Epithelial cell of proximal tubule (primary cell): ENCODE data around the gene CD46. TPM values are rescaled to one million over a fixed set of nuclear protein-coding genes. Genes with fewer than 3 reads are reported as not detected.

Experiments used
- DNase-seq: peaks from one replicate; pipeline ENCODE4 v3.0.0-alpha.2; 2011; ENCODE audit warnings: low read depth
- H3K4me3 ChIP-seq: 2 replicates; pipeline ENCODE4 v1.5.1; 2011; ENCODE audit warnings: low read depth, mild to moderate bottlenecking, low read length
- CTCF ChIP-seq: conservative IDR thresholded peaks from 2 replicates; pipeline ENCODE4 v1.5.1; 2012; ENCODE audit warnings: low read depth, mild to moderate bottlenecking, low read length
- total RNA-seq: library from RNA; depleted of rRNA; stranded (reverse); fragments of >200 nt; gene quantifications from 2 replicates; pipeline ENCODE4 v1.2.3, GENCODE V29; 2015

Gene CD46
- total RNA-seq, 1 donor from 2014 or later: 146 TPM

GRCh38 chr1:207808911-207809555 is 57.2 kb downstream of the CD46 start:
- no peak for TF ChIP-seq CTCF

DNA sequence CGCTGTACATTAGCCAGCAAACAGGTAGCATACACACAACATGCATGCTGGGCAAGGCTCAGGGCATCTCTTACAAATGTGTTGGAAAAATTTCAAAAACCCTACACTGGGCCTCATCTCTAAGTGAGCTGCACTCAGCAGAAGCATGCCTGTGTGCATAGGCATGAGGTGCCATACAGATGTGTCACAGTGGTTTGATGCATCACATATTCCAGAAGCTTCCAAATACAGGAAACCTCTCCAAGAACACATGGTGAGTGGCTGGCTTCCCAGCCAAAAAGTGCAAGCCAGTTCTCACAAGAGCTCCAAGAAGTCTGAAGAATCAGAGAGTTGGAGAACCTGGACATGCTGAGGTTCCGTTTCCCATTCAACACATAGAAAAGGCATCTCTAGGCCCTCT is 58.3 kb downstream of the CD46 start:
- TF ChIP-seq CTCF: no peak
- H3K4me3 ChIP-seq: no peak overlapping the region
- DNase-seq: no peak

More at GRCh38 chr1:207808911-207809555, 57.2 kb downstream of the CD46 start:
- DNase-seq: no peak
- no peak overlapping the region for H3K4me3 ChIP-seq

DNA sequence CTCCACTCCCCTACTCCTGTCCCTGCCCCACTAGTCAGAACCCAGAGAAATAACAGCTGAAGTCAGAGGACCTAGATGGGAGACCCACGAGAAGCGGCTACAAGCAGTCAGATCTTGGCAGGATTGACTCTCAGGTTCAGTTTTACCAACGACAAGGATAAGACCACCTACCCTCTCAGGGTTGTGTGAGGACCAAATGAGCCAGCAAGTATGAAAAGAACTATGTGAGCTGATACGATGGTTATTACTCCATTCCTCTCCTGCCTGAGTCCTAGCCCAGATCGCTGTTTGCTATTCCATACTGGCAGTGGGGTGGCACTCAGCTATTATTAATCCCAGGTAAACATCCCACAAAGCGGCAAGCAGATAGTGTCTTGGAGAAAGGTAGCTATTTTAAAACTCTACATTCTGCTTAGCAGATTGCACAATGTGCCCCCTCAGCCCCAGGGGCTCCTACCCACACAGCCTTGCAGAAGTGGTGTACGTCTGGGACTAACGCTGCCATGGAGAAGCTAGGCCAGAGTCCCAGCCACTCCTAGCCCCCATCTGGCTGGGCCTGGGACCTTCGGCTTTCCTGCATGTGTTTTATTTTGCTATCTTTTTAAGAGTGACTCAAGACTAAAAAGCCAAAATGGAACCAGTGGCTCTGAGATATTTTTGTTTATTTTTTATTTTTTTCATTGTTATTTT is 58.9 kb downstream of the CD46 start:
- TF ChIP-seq CTCF: no peak
- DNase-seq: no peak
- no peak overlapping the region for H3K4me3 ChIP-seq

- TF ChIP-seq CTCF: no peak
- H3K4me3 ChIP-seq: no peak overlapping the region
- no peak for DNase-seq
These were observed 59.5 kb downstream of the CD46 start for GRCh38 chr1:207811319-207811718.

GRCh38 chr1:207811920-207812720 is 60.3 kb downstream of the CD46 start:
- TF ChIP-seq CTCF: peak; percentile 69
- DNase-seq: no peak
- no peak overlapping the region for H3K4me3 ChIP-seq

DNA sequence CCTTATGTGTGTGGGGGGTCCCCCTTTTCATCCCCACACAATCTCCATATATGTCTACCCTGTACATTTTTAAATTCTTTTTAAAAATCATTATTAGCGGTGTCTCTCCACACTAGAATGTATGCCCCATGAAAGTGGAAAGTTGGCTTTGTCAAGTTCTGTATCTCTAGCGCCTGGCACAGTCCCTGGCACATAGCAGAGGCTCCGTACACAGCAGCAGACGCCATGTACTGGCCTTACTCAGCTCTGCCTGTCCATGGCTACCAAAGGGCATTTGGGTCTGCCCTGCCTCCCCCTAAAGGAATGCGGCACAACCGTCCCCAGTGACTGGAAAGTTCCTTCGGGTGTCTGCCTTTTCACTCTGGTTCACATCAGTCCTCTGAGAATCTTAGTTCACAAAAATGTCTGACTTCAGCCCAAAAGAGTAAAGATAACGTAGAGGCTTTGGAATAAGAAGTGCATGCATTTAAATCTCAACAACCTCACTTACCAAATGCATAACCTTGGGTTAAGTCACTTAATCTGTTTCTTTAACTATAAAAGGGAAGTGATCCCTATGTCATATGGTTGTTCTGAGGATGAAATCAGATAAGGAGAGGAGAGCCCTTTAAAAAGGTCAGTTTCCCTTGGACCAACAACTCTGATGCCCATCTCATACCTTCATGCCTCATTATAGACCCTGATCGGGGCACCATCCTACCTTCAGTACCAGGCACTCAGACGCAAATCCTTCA is 61.1 kb downstream of the CD46 start:
- no peak for TF ChIP-seq CTCF
- H3K4me3 ChIP-seq: no peak overlapping the region
- no peak for DNase-seq
